Astrocyte of the spinal cord (primary cell): ENCODE data around the gene RYK.
"Not testable (repeated sequence)": the region's sequence is repeated elsewhere in the genome, so short reads cannot be mapped to it uniquely, and the experiment has no call there.

Experiments used
- DNase-seq: peaks from one replicate; pipeline ENCODE4 v3.0.0; 2011; ENCODE audit warnings: low read depth, low spot score
- H3K4me3 ChIP-seq: 2 replicates; pipeline ENCODE4 v1.5.1; 2011; ENCODE audit warnings: low read depth, mild to moderate bottlenecking, low read length, moderate library complexity
- in situ Hi-C: cut with HindIII; loops from 2 replicates; pipeline ENCODE4 v1.10.0; 2017; ENCODE audit warnings: low sequenced_read_pairs
- TF ChIP-seq, protein P1 (sequence below): IDR thresholded peaks from 2 replicates; pipeline ENCODE4 v1.5.1; 2012; ENCODE audit warnings: low read depth, mild to moderate bottlenecking, low read length, inconsistent platforms

RYK gene

DNA sequence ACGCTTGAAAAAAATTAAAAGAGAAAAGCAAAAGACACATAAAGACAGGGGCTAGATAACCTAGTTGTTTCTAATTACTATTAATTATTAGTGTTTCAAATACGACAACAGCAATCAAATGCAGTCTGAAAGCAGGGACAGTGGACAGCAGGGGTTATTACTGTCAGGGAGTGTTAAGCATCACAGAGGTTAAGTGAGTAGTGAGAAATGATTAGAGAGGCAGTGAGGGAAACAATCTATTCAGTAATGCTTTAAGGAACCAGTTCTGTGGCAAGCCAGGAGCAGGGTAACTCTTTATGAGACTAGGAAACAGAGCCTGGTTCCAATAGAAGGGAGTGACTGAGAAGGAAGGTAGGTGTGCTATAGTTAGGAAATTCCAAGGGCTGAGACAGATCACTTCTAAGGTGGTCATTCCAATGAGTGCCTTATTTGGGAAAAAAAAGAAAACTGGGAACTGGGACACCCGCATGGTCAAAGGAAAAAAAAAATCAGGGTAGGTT lies 15.0 kb downstream of the RYK start:
- TF ChIP-seq, protein P1, sequence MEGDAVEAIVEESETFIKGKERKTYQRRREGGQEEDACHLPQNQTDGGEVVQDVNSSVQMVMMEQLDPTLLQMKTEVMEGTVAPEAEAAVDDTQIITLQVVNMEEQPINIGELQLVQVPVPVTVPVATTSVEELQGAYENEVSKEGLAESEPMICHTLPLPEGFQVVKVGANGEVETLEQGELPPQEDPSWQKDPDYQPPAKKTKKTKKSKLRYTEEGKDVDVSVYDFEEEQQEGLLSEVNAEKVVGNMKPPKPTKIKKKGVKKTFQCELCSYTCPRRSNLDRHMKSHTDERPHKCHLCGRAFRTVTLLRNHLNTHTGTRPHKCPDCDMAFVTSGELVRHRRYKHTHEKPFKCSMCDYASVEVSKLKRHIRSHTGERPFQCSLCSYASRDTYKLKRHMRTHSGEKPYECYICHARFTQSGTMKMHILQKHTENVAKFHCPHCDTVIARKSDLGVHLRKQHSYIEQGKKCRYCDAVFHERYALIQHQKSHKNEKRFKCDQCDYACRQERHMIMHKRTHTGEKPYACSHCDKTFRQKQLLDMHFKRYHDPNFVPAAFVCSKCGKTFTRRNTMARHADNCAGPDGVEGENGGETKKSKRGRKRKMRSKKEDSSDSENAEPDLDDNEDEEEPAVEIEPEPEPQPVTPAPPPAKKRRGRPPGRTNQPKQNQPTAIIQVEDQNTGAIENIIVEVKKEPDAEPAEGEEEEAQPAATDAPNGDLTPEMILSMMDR, result no peak
- no peak for DNase-seq
- in situ Hi-C loops, result no loop called here
- H3K4me3 ChIP-seq, result no peak overlapping the region

DNA sequence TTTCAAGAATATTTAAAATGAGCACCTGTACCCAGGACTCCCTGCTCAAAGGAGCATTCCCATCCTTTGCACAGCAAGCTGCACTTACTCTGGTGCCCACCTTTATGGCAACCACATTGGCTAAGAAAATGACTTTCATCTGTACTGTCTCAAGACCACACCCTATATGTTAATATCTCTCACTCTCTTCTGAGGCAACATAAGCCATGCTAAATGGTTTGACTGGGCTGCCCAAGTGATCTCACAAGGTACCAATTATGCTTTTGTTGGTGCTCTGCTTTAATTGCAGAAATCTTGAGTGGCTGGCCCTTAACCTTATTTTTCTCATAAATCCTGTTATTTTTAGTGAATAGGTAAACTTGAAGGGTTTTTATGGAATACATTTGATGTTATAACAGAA lies 17.7 kb downstream of the RYK start:
- in situ Hi-C loops, result no loop called here
- TF ChIP-seq, protein P1, result no peak
- H3K4me3 ChIP-seq, result no peak overlapping the region
- no peak for DNase-seq

DNA sequence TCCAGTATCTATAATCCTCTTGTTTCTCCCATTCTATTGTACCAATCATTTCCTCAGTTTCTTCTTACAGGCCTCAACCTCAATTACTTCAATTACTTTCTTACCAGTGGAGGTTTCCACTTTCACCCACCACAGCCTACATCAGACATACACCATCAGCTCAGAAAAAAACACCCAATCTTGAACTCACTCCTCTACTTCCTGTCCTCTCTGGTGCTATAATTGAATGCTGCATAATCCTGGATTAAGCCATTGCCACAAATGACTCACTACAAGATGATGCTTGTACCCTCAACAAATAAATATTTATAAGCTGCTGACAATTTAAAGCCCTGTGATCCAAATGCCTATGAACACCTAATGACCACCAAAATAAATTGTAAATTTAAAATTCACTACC lies 18.5 kb downstream of the RYK start:
- in situ Hi-C loops, result no loop called here
- TF ChIP-seq, protein P1, result no peak
- peak; percentile 13 for DNase-seq
- no peak overlapping the region for H3K4me3 ChIP-seq

DNA sequence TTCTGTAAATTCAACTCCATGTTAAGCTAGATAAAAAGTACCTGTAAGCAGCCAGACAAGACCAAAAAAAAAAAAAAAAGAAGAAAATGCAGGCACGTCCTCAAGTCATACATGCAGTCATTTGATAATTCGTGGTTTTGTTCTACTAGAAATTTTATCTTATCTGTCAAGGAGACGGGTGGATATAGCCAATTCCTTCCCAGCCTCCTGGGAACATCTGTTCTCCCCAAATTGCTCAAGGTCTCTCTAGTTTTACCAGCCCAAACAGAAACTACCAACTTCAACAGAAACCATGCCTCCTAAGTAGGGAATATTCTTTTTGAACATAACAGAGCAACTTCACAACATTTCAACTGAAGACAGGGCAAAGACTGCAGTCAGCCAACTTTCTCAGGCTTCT lies 19.5 kb downstream of the RYK start:
- TF ChIP-seq, protein P1, result no peak
- in situ Hi-C loops, result no loop called here

DNA sequence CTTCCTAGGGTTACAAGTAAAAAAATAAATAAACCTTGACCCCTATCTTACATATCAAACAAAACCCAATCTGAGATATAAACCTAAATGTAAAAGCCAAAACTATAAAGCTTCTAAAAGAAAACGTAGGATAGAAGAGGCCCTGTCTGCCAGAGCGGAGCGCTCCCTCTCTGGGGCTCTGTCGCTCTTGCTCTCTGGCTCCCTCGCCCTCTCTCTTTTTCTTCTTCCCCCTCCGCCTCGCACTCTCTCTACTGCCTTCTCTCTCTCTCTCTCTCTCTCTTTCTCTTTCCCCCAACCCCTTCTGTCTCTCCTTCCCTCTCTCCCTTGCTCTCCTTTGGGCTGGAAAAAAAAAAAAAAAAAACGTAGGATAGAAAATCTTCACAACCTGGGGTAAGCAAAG lies 21.6 kb downstream of the RYK start:
- TF ChIP-seq, protein P1, result no peak
- DNase-seq, result no peak
- in situ Hi-C loops, result no loop called here
- H3K4me3 ChIP-seq, result no peak overlapping the region

More for the DNA sequence above, 19.5 kb downstream of the RYK start:
- no peak overlapping the region for H3K4me3 ChIP-seq
- no peak for DNase-seq

DNA sequence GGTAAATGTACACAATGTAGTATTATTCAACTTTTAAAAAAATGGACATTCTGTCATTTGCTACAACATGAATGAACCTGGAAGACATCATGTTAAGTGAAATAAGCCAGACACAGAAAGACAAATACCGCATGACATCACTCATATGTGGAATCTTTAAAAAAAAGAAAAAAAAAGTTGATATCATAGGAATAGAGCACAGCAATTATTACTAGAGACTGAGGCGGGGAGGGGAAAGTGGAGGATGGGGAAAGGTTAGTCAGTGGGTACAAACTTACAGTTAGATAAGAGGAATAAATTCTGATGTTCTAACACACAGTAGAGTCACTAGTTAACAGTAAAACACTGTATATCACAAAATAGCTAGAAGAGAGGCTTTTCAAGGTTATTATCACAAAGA lies 22.2 kb downstream of the RYK start:
- H3K4me3 ChIP-seq, result no peak overlapping the region
- TF ChIP-seq, protein P1, result no peak
- in situ Hi-C loops, result no loop called here
- DNase-seq, result no peak

DNA sequence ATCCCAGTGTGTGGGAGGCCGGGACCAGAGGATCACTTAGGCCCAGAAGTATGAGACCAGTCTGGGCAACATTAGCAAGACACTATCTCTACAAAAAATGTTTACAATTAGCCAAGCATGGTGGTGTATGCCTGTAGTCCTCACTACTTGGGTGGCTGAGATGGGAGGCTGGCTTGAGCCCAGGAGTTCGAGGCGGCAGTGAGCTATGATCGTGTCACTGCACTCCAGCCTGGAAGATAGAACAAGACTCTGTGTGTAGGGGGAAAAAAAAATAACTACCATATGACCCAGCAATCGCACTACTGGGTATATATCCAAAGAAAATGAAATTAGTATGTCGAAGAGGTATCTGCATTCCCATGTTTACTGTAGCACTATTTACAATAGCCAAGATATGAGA lies 22.6 kb downstream of the RYK start:
- TF ChIP-seq, protein P1, result no peak
- no peak for DNase-seq
- no peak overlapping the region for H3K4me3 ChIP-seq
- in situ Hi-C loops, result no loop called here

DNA sequence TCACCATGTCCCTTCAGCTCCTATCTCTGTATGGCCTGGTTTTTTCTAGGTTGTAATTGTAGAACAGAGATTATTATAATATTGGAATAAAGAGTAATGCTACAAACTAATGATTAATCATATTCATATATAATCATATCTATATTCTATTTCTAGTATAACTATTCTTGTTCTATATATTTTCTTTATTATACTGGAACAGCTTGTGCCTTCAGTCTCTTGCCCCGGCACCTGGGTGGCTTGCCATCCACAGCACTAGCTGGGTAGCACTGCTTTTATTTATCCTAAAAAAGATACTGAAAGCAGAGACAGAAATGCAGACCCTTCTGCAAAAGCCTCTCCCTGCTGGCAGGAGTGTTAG lies 25.9 kb downstream of the RYK start:
- H3K4me3 ChIP-seq, in situ Hi-C loops, DNase-seq: not testable (repeated sequence)
